Measurements from ENCODE around the gene ABHD17A. TPM values are rescaled to one million over a fixed set of nuclear protein-coding genes. Genes with fewer than 3 reads are reported as not detected.

ABHD17A gene
- total RNA-seq, 2 donors from 2014 or later = 50.6 to 52.9 TPM

- 87 to 93% methylated on average over 20 to 26 of the region's 26 CpGs for WGBS, 2 experiments (ENCODE audit: insufficient coverage in 1 of 2, insufficient read length in 1 of 2)
- Histone ChIP-seq H3K4me1 (ENCODE audit: control insufficient read depth, insufficient read depth, low read length) (no peaks in the 10 kb centered on the region), H3K9me3 (ENCODE audit: control insufficient read depth, low read length) (no peaks in the 10 kb centered on the region), H3K9ac (ENCODE audit: extremely low read depth, low read length, poor library complexity, severe bottlenecking) (no peak overlapping the region), H3K4me3 (ENCODE audit: low read length) (no peak overlapping the region), H3K36me3 (ENCODE audit: control insufficient read depth, insufficient read depth, low read length) (peaks cover 8% of the 10 kb centered on the region), H3K27ac (ENCODE audit: low read depth, low read length) (no peak overlapping the region), H3K27me3 (ENCODE audit: control insufficient read depth, insufficient read depth, low read length, poor library complexity, severe bottlenecking) (no peaks in the 10 kb centered on the region)
- no peaks in the 10 kb centered on the region for H3K4me1 Mint-ChIP-seq
- H3K4me3 Mint-ChIP-seq = no peak overlapping the region
- DNase-seq = no peak
- no peaks in the 10 kb centered on the region for H3K9me3 Mint-ChIP-seq
- H3K27me3 Mint-ChIP-seq (ENCODE audit: insufficient read depth) = no peaks in the 10 kb centered on the region
- no peak for TF ChIP-seq CTCF (conservative IDR thresholded peaks at IDR 0.05)
- H3K27ac Mint-ChIP-seq = no peak overlapping the region
- H3K36me3 Mint-ChIP-seq (ENCODE audit: low read depth) = peaks cover 11% of the 10 kb centered on the region
Measured at GRCh38 chr19:1832046-1832663, 53.1 kb downstream of the ABHD17A start.

GRCh38 chr19:1830978-1831377 is 54.3 kb downstream of the ABHD17A start:
- no peaks in the 10 kb centered on the region for H3K9me3 ChIP-seq (ENCODE audit: control insufficient read depth, low read length)
- no peak overlapping the region for H3K4me3 Mint-ChIP-seq
- H3K4me1 Mint-ChIP-seq = no peaks in the 10 kb centered on the region
- no peak overlapping the region for H3K27ac ChIP-seq (ENCODE audit: low read depth, low read length)
- peaks cover 8% of the 10 kb centered on the region for H3K36me3 ChIP-seq (ENCODE audit: control insufficient read depth, insufficient read depth, low read length)
- TF ChIP-seq CTCF (conservative IDR thresholded peaks at IDR 0.05) = no peak
- no peak overlapping the region for H3K4me3 ChIP-seq (ENCODE audit: low read length)
- H3K9ac ChIP-seq (ENCODE audit: extremely low read depth, low read length, poor library complexity, severe bottlenecking) = no peak overlapping the region
- H3K27me3 ChIP-seq (ENCODE audit: control insufficient read depth, insufficient read depth, low read length, poor library complexity, severe bottlenecking) = no peaks in the 10 kb centered on the region
- H3K27me3 Mint-ChIP-seq (ENCODE audit: insufficient read depth) = no peaks in the 10 kb centered on the region
- no peaks in the 10 kb centered on the region for H3K9me3 Mint-ChIP-seq
- 94 to 99% methylated on average over 8 to 11 of the region's 11 CpGs for WGBS, 2 experiments (ENCODE audit: insufficient coverage in 1 of 2, insufficient read length in 1 of 2)
- H3K4me1 ChIP-seq (ENCODE audit: control insufficient read depth, insufficient read depth, low read length) = no peaks in the 10 kb centered on the region
- peaks cover 12% of the 10 kb centered on the region for H3K36me3 Mint-ChIP-seq (ENCODE audit: low read depth)
- H3K27ac Mint-ChIP-seq = no peak overlapping the region
- DNase-seq = no peak

- 95 to 98% methylated on average over 12 to 15 of the region's 15 CpGs for WGBS, 2 experiments (ENCODE audit: insufficient coverage in 1 of 2, insufficient read length in 1 of 2)
- Histone ChIP-seq H3K36me3 (ENCODE audit: control insufficient read depth, insufficient read depth, low read length) (peaks cover 12% of the 10 kb centered on the region), H3K4me1 (ENCODE audit: control insufficient read depth, insufficient read depth, low read length) (no peaks in the 10 kb centered on the region), H3K27me3 (ENCODE audit: control insufficient read depth, insufficient read depth, low read length, poor library complexity, severe bottlenecking) (no peaks in the 10 kb centered on the region), H3K27ac (ENCODE audit: low read depth, low read length) (no peak overlapping the region), H3K9ac (ENCODE audit: extremely low read depth, low read length, poor library complexity, severe bottlenecking) (no peak overlapping the region), H3K4me3 (ENCODE audit: low read length) (no peak overlapping the region), H3K9me3 (ENCODE audit: control insufficient read depth, low read length) (no peaks in the 10 kb centered on the region)
- Mint-ChIP-seq H3K27ac (no peak overlapping the region), H3K27me3 (ENCODE audit: insufficient read depth) (no peaks in the 10 kb centered on the region), H3K9me3 (no peaks in the 10 kb centered on the region), H3K4me3 (no peak overlapping the region), H3K36me3 (ENCODE audit: low read depth) (peaks cover 15% of the 10 kb centered on the region), H3K4me1 (peaks cover 1% of the 10 kb centered on the region)
- TF ChIP-seq CTCF (conservative IDR thresholded peaks at IDR 0.05) = no peak
- DNase-seq = no peak
Measured at GRCh38 chr19:1830568-1830967, 54.7 kb downstream of the ABHD17A start.

Data from endodermal cell (in vitro differentiated cells).